Mesendoderm (in vitro differentiated cells): ENCODE results near the gene PNRC2. TPM values are rescaled to one million over a fixed set of nuclear protein-coding genes. Genes with fewer than 3 reads are reported as not detected.
"Not testable (repeated sequence)": the region's sequence is repeated elsewhere in the genome, so short reads cannot be mapped to it uniquely, and the experiment has no call there.

Experiments
- DNase-seq: peaks from one replicate; pipeline ENCODE4 v3.0.0; 2013
- H2AK5ac ChIP-seq: 2 replicates; pipeline ENCODE4 v1.6.1; 2013; ENCODE audit warnings: low read length, inconsistent platforms
- H2BK120ac ChIP-seq: 2 replicates; pipeline ENCODE4 v1.6.1; 2013; ENCODE audit warnings: low read depth, mild to moderate bottlenecking, low read length, moderate library complexity, mixed read lengths
- H2BK15ac ChIP-seq: replicated peaks from 2 replicates; pipeline ENCODE4 v1.6.1; 2013; ENCODE audit warnings: low read depth, mild to moderate bottlenecking, moderate library complexity
- H2BK5ac ChIP-seq: 2 replicates; pipeline ENCODE4 v1.6.1; 2013; ENCODE audit warnings: low read length, inconsistent platforms
- H3K18ac ChIP-seq: 2 replicates; pipeline ENCODE4 v1.6.1; 2013; ENCODE audit warnings: mild to moderate bottlenecking, low read length, mixed read lengths
- H3K23ac ChIP-seq: one replicate; pipeline ENCODE4 v1.6.1; 2013; ENCODE audit warnings: low read length
- H3K27ac ChIP-seq: 2 replicates; pipeline ENCODE4 v1.5.1; 2013; ENCODE audit warnings: low read depth, mild to moderate bottlenecking, inconsistent platforms, low read length, moderate library complexity
- H3K27me3 ChIP-seq: 2 replicates; pipeline ENCODE4 v1.6.1; 2013; ENCODE audit warnings: low read length, control low read depth, mild to moderate bottlenecking, inconsistent platforms; ENCODE audit not compliant: insufficient read depth, poor library complexity
- H3K36me3 ChIP-seq: 2 replicates; pipeline ENCODE4 v1.6.1; 2013; ENCODE audit warnings: low read length, inconsistent platforms; ENCODE audit not compliant: control insufficient read depth, insufficient read depth
- H3K4ac ChIP-seq: one replicate; pipeline ENCODE4 v1.6.1; 2013; ENCODE audit warnings: low read depth, mild to moderate bottlenecking, low read length, moderate library complexity
- H3K4me1 ChIP-seq: 2 replicates; pipeline ENCODE4 v1.6.1; 2013; ENCODE audit warnings: low read depth, low read length, inconsistent platforms; ENCODE audit not compliant: control insufficient read depth
- H3K4me2 ChIP-seq: 2 replicates; pipeline ENCODE4 v1.6.1; 2013; ENCODE audit warnings: low read length
- H3K4me3 ChIP-seq: 2 replicates; pipeline ENCODE4 v1.5.1; 2013; ENCODE audit warnings: mild to moderate bottlenecking, low read length
- H3K56ac ChIP-seq: one replicate; pipeline ENCODE4 v1.6.1; 2013; ENCODE audit warnings: low read length
- H3K79me1 ChIP-seq: 2 replicates; pipeline ENCODE4 v1.6.1; 2013; ENCODE audit warnings: low read length, inconsistent platforms
- H3K79me2 ChIP-seq: 2 replicates; pipeline ENCODE4 v1.6.1; 2013; ENCODE audit warnings: mild to moderate bottlenecking, low read length; ENCODE audit not compliant: control insufficient read depth, insufficient read depth
- H3K9ac ChIP-seq: 2 replicates; pipeline ENCODE4 v1.6.1; 2013; ENCODE audit warnings: low read length, inconsistent platforms
- H4K5ac ChIP-seq: one replicate; pipeline ENCODE4 v1.6.1; 2013; ENCODE audit warnings: low read length
- H4K8ac ChIP-seq: one replicate; pipeline ENCODE4 v1.6.1; 2013; ENCODE audit warnings: low read depth, mild to moderate bottlenecking, control low read depth, low read length, moderate library complexity
- WGBS: extraction: QIAGEN DNeasy Blood & Tissue Kit; methylation state at CpG from one replicate; pipeline ENCODE4 v1.1.7; 2013; ENCODE audit warnings: low lambda C conversion rate, missing lambda C conversion rate; ENCODE audit not compliant: insufficient coverage; ENCODE audit errors: extremely low coverage; 5-methylcytosine and 5-hydroxymethylcytosine counted together
- small RNA-seq: library from polyadenylated mRNA; stranded (forward); fragments of <200 nt; extraction: miRNeasy Mini kit (QIAGEN cat#:217004); gene quantifications from one replicate; pipeline ENCODE3, GENCODE V24; 2013; ENCODE audit not compliant: insufficient read depth

PNRC2 gene

DNA sequence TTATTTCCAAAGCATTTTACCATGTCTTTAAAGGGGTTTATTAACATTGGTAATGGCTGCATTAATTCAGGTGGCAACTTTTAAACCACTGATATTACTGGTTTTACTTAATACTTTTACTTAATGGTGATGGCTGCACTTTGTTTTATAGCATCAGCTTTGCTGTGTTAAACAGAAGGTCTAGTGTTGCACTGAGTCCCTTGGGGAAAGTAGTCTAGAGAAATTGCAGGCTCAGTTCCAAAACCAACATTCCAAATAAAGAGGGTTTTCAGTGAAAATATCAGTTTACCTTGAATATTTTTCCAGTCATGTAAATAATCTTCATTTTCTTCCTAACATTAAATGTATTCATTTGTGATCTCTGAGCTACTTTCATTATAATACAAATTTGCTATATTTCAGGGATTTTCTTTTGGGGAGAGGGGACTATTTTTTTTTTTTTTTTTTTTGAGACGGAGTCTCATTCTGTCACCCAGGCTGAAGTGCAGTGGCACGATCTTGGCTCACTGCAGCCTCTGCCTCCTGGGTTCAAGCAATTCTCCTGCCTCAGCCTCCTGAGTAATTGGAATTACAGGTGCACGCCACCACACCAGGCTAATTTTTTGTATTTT is 49.1 kb downstream of the PNRC2 start:
- H2AK5ac ChIP-seq, H3K4me1 ChIP-seq, H3K4me2 ChIP-seq, H2BK15ac ChIP-seq, H3K56ac ChIP-seq, H2BK120ac ChIP-seq, H4K5ac ChIP-seq, H3K27me3 ChIP-seq, H3K23ac ChIP-seq, H3K18ac ChIP-seq, H3K79me1 ChIP-seq, H3K4me3 ChIP-seq, H3K36me3 ChIP-seq, H3K9ac ChIP-seq, DNase-seq, H3K27ac ChIP-seq, H3K4ac ChIP-seq, H4K8ac ChIP-seq, H3K79me2 ChIP-seq, H2BK5ac ChIP-seq: not testable (repeated sequence)
- no CpG with 5 or more reads among the region's 3 CpGs for WGBS

- H3K4ac ChIP-seq: no peak overlapping the region
- H3K27ac ChIP-seq: no peak overlapping the region
- H4K8ac ChIP-seq: no peak overlapping the region
- no peak for DNase-seq
- H3K18ac ChIP-seq: no peak overlapping the region
- no peak overlapping the region for H2AK5ac ChIP-seq
- WGBS: no CpG with 5 or more reads among the region's 1 CpG
- no peaks in the 10 kb centered on the region for H3K79me1 ChIP-seq
- H3K4me3 ChIP-seq: no peak overlapping the region
- no peak overlapping the region for H3K4me2 ChIP-seq
- H3K4me1 ChIP-seq: no peaks in the 10 kb centered on the region
- H2BK120ac ChIP-seq: no peak overlapping the region
- no peaks in the 10 kb centered on the region for H3K79me2 ChIP-seq
- no peak overlapping the region for H2BK5ac ChIP-seq
- no peak overlapping the region for H3K23ac ChIP-seq
- H3K27me3 ChIP-seq: no peaks in the 10 kb centered on the region
- no peak overlapping the region for H4K5ac ChIP-seq
- H3K9ac ChIP-seq: no peak overlapping the region
- H3K36me3 ChIP-seq: no peaks in the 10 kb centered on the region
- no peak overlapping the region for H2BK15ac ChIP-seq
- H3K56ac ChIP-seq: no peak overlapping the region
Observed at GRCh38 chr1:24009406-24009805, 49.8 kb downstream of the PNRC2 start.

DNA sequence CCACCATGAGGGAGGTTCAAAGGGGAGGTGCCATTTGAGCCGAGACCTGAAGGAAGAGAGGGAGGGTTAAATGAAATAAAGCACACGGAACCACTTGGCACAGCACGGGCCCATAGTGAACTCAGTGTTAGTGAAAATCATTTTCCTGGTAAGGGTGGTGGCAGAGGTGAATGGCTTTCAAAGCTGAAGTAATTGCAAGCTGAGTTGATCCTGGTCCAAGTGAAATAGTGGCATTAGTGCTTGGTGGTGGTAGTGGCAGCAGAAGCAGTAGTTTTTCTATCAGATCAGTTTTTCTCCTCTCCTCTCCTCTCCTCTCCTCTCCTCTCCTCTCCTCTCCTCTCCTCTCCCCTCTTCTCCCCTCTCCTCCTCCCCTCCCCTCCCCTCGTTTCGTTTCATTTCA is 51.0 kb downstream of the PNRC2 start:
- WGBS: 100% methylated on average over 2 of the region's 5 CpGs

GRCh38 chr1:24012878-24013277 is 53.2 kb downstream of the PNRC2 start:
- H2BK5ac ChIP-seq, H2BK120ac ChIP-seq, H3K27me3 ChIP-seq, H3K79me2 ChIP-seq, H2BK15ac ChIP-seq, H3K9ac ChIP-seq, H3K36me3 ChIP-seq, H3K18ac ChIP-seq, H3K56ac ChIP-seq, H4K5ac ChIP-seq, H3K4me1 ChIP-seq, H2AK5ac ChIP-seq, DNase-seq, H3K27ac ChIP-seq, H3K4me3 ChIP-seq, H3K23ac ChIP-seq, H3K4me2 ChIP-seq, H4K8ac ChIP-seq, H3K4ac ChIP-seq, H3K79me1 ChIP-seq: not testable (repeated sequence)
- WGBS: no CpG with 5 or more reads among the region's 8 CpGs

More for the DNA sequence above, 51.0 kb downstream of the PNRC2 start:
- Histone ChIP-seq H3K79me1 (no peaks in the 10 kb centered on the region), H4K5ac (no peak overlapping the region), H3K4ac (no peak overlapping the region), H3K9ac (no peak overlapping the region), H3K4me2 (no peak overlapping the region), H3K36me3 (no peaks in the 10 kb centered on the region), H3K4me3 (no peak overlapping the region), H3K4me1 (no peaks in the 10 kb centered on the region), H3K27me3 (no peaks in the 10 kb centered on the region), H2BK120ac (no peak overlapping the region), H2AK5ac (no peak overlapping the region), H3K56ac (no peak overlapping the region), H2BK5ac (no peak overlapping the region), H3K23ac (no peak overlapping the region), H3K18ac (no peak overlapping the region), H3K27ac (no peak overlapping the region), H3K79me2 (no peaks in the 10 kb centered on the region), H2BK15ac (no peak overlapping the region), H4K8ac (no peak overlapping the region)
- DNase-seq: no peak

Small RNA genes lying within 50 kb of the gene (small RNA-seq; reads per million reads assigned to genes)
- gene MIR378F: not detected
